Measurements from ENCODE around the gene DDOST.

DNA sequence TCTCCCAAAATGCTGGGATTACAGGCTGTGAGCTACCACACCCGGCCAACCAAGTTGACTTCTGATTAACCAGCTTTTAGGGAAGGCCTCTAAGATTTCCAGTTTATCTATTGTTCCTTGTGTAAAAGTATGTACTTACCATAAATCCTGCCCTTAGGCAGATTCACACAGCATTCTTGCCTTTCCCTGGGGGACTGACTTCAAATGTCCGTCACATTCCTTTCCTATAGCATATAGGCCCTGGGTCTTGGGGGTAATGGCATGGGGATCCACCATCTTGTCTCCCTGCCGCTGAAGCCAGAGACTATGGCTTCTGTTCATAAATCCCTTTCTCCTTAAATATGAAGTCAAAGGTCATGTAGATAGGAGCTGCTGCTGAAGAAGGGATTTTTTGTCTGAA, 28.8 kb downstream of the DDOST start:
- TF ChIP-seq POLR2A (IDR thresholded peaks at IDR 0.05; ENCODE audit: low read length) (no peak), RAD21 (conservative IDR thresholded peaks at IDR 0.05 in 1 of 2, IDR thresholded peaks at IDR 0.05 in 1 of 2) (no peak), MAZ (IDR thresholded peaks at IDR 0.05; ENCODE audit: borderline replicate concordance, low read depth, low read length) (no peak)

Data from A549 (cell line).